DND-41 (cell line): ENCODE measurements around the gene PPP3CA.

Experiments
- ATAC-seq: fragments of 200-7000 bp; cut with Tn5 transposase; 3 replicates; pipeline ENCODE4 v1.9.1; 2021; ENCODE audit warnings: low read depth; ENCODE audit not compliant: insufficient read depth
- DNase-seq: peaks from one replicate; pipeline ENCODE4 v3.0.0-alpha.2; 2020
- H2AFZ ChIP-seq: 2 replicates; pipeline ENCODE4 v1.6.0; 2012; ENCODE audit warnings: low read depth, low read length
- H3K27ac ChIP-seq: 2 replicates; pipeline ENCODE4 v1.5.1; 2012; ENCODE audit warnings: low read length, inconsistent platforms
- H3K27me3 ChIP-seq: fragments of 200-600 bp; sonication (generic); 2 replicates; pipeline ENCODE4 v1.6.0; 2012; ENCODE audit warnings: low read length, mild to moderate bottlenecking, inconsistent platforms; ENCODE audit not compliant: insufficient read depth, poor library complexity
- H3K36me3 ChIP-seq: 2 replicates; pipeline ENCODE4 v1.5.1; 2012; ENCODE audit warnings: low read length, inconsistent platforms; ENCODE audit not compliant: insufficient read depth
- H3K4me1 ChIP-seq: 2 replicates; pipeline ENCODE4 v1.5.1; 2012; ENCODE audit warnings: mild to moderate bottlenecking, low read length; ENCODE audit not compliant: insufficient read depth
- H3K4me2 ChIP-seq: 2 replicates; pipeline ENCODE4 v1.6.0; 2012; ENCODE audit warnings: mild to moderate bottlenecking, moderate library complexity, low read length, inconsistent platforms; ENCODE audit not compliant: insufficient read depth
- H3K4me3 ChIP-seq, 2 experiments: fragments of 200-600 bp in 1 of 2; shearing (Covaris generic) in 1 of 2; 2 replicates each; pipeline ENCODE4 v1.5.1; 2012 to 2016; ENCODE audit warnings: inconsistent platforms in 2 of 2, low read length in 2 of 2, mild to moderate bottlenecking in 2 of 2, low read depth in 1 of 2, moderate library complexity in 1 of 2
- H3K79me2 ChIP-seq: 2 replicates; pipeline ENCODE4 v1.6.0; 2012; ENCODE audit warnings: low read length, inconsistent platforms; ENCODE audit not compliant: insufficient read depth
- H3K9ac ChIP-seq: 2 replicates; pipeline ENCODE4 v1.6.0; 2012; ENCODE audit warnings: low read depth, mild to moderate bottlenecking, inconsistent platforms, low read length, moderate library complexity
- H3K9me3 ChIP-seq: 2 replicates; pipeline ENCODE4 v1.5.1; 2012; ENCODE audit warnings: low read length, moderate library complexity, mild to moderate bottlenecking, inconsistent platforms; ENCODE audit not compliant: insufficient read depth, severe bottlenecking
- H4K20me1 ChIP-seq: 2 replicates; pipeline ENCODE4 v1.6.0; 2012; ENCODE audit warnings: low read length; ENCODE audit not compliant: insufficient read depth
- EZH2 ChIP-seq: IDR thresholded peaks from 3 replicates; pipeline ENCODE4 v1.6.1; 2012; ENCODE audit warnings: borderline replicate concordance, low read depth, mild to moderate bottlenecking, moderate library complexity, low read length, inconsistent platforms; ENCODE audit not compliant: severe bottlenecking
- TF ChIP-seq, protein P1 (sequence below): IDR thresholded peaks from 2 replicates; pipeline ENCODE4 v1.5.1; 2012; ENCODE audit warnings: borderline replicate concordance, low read length, moderate library complexity, mild to moderate bottlenecking; ENCODE audit not compliant: poor library complexity, severe bottlenecking; ENCODE audit errors: extremely low read depth

PPP3CA gene

DNA sequence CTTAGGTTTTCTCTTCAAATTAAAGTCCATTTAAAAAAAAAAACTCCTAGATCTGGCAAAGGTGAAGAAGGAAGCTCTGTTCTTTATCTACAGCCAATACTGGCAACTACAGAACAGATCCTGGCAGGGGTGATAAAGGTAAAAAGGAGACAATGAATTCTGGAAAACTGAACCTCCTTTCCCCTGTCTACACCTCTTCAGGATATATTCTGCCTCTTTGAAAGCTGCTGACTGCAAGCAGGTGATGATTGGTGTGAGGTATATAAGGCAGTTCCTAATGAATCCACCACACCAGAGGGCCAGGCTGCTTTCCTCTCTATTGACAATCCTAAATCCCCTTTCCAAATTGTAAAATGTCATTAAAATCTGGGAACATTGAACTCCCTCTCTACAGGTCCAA, 370.1 kb downstream of the PPP3CA start:
- Histone ChIP-seq H3K36me3 (no peaks in the 10 kb centered on the region), H2AFZ (no peak overlapping the region), H4K20me1 (no peaks in the 10 kb centered on the region), H3K27me3 (no peaks in the 10 kb centered on the region), H3K79me2 (no peaks in the 10 kb centered on the region), H3K4me2 (no peak overlapping the region), H3K27ac (no peak overlapping the region), H3K4me3 (no peak overlapping the region), H3K4me1 (no peaks in the 10 kb centered on the region), H3K9ac (no peak overlapping the region), H3K9me3 (no peaks in the 10 kb centered on the region)
- TF ChIP-seq EZH2: no peak
- TF ChIP-seq, protein P1, sequence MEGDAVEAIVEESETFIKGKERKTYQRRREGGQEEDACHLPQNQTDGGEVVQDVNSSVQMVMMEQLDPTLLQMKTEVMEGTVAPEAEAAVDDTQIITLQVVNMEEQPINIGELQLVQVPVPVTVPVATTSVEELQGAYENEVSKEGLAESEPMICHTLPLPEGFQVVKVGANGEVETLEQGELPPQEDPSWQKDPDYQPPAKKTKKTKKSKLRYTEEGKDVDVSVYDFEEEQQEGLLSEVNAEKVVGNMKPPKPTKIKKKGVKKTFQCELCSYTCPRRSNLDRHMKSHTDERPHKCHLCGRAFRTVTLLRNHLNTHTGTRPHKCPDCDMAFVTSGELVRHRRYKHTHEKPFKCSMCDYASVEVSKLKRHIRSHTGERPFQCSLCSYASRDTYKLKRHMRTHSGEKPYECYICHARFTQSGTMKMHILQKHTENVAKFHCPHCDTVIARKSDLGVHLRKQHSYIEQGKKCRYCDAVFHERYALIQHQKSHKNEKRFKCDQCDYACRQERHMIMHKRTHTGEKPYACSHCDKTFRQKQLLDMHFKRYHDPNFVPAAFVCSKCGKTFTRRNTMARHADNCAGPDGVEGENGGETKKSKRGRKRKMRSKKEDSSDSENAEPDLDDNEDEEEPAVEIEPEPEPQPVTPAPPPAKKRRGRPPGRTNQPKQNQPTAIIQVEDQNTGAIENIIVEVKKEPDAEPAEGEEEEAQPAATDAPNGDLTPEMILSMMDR: no peak
- ATAC-seq (no peak), DNase-seq (no peak)
